SKM-1 treated with dmso at 0.1 percent for 144 hours (cell line): Measurements from ENCODE around the gene DISC1.

Experiments used
- DNase-seq: peaks from one replicate; lab custom pipeline; 2025; ENCODE audit not compliant: unreplicated experiment; lab: John Stamatoyannopoulos, UW

The DISC1 gene

GRCh38 chr1:232018231-232019025 lies 391.8 kb downstream of the DISC1 start:
- no peak for DNase-seq

GRCh38 chr1:232019026-232019340 lies 392.4 kb downstream of the DISC1 start:
- no peak for DNase-seq

- DNase-seq = no peak
Observed at GRCh38 chr1:232020352-232020751, 393.8 kb downstream of the DISC1 start.

- no peak for DNase-seq
Observed at GRCh38 chr1:232029315-232029714, 402.7 kb downstream of the DISC1 start.

- DNase-seq = no peak
Observed at GRCh38 chr1:232031156-232031555, 404.6 kb downstream of the DISC1 start.

GRCh38 chr1:232033285-232033684 lies 406.7 kb downstream of the DISC1 start:
- no peak for DNase-seq

GRCh38 chr1:232034556-232034955 lies 408.0 kb downstream of the DISC1 start:
- no peak for DNase-seq

GRCh38 chr1:232036181-232036933 lies 409.8 kb downstream of the DISC1 start:
- DNase-seq = no peak

GRCh38 chr1:232037774-232038388 lies 411.3 kb downstream of the DISC1 start:
- DNase-seq = no peak

GRCh38 chr1:232038706-232039677 lies 412.4 kb downstream of the DISC1 start:
- DNase-seq = no peak

- peak; percentile 42 for DNase-seq
Observed at GRCh38 chr1:232040260-232040659, 413.7 kb downstream of the DISC1 start.

GRCh38 chr1:232044728-232045127 lies 418.1 kb downstream of the DISC1 start:
- no peak for DNase-seq

- no peak for DNase-seq
Observed at GRCh38 chr1:232045139-232045994, 418.8 kb downstream of the DISC1 start.

- no peak for DNase-seq
Observed at GRCh38 chr1:232046451-232047306, 420.1 kb downstream of the DISC1 start.

GRCh38 chr1:232047473-232047872 lies 420.9 kb downstream of the DISC1 start:
- DNase-seq = no peak

GRCh38 chr1:232048481-232048880 lies 421.9 kb downstream of the DISC1 start:
- DNase-seq = no peak

GRCh38 chr1:232049335-232049734 lies 422.7 kb downstream of the DISC1 start:
- no peak for DNase-seq

- DNase-seq = no peak
Observed at GRCh38 chr1:232057217-232057895, 430.8 kb downstream of the DISC1 start.

- no peak for DNase-seq
Observed at GRCh38 chr1:232057896-232058274, 431.3 kb downstream of the DISC1 start.
